ENCODE results near the gene TIMP1. TPM values are rescaled to one million over a fixed set of nuclear protein-coding genes. Genes with fewer than 3 reads are reported as not detected.

TIMP1 gene
- polyA plus RNA-seq, 1 of the 3 experiments (the other 2 are of a cell fraction): 323 TPM

DNA sequence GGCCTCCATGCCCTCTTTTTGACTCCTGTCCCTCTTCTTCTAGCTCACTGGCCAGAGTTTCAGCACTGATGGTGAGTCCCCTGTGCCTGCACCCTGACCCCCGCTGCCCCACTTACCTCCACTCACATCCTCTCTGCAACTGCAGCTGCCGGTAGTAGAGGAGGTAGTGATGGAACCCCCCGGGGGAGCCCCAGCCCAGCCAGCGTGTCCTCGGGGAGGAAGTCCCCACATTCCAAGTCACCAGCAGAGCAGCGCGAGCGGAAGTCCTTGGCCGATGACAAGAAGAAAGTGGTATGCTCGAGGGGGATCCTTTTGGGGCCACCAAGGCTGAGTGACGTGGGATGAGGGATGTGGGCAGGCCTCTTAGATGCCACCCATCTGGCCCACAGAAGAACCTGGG, 15.4 kb upstream of the TIMP1 start:
- H3K4me2 ChIP-seq: no peak overlapping the region
- no peaks in the 10 kb centered on the region for H3F3A ChIP-seq (replicated peaks; ENCODE audit: insufficient read depth)
- WGBS (ENCODE audit: low lambda C conversion rate): 67% methylated on average over 10 of the region's 11 CpGs
- TF ChIP-seq, protein P1, sequence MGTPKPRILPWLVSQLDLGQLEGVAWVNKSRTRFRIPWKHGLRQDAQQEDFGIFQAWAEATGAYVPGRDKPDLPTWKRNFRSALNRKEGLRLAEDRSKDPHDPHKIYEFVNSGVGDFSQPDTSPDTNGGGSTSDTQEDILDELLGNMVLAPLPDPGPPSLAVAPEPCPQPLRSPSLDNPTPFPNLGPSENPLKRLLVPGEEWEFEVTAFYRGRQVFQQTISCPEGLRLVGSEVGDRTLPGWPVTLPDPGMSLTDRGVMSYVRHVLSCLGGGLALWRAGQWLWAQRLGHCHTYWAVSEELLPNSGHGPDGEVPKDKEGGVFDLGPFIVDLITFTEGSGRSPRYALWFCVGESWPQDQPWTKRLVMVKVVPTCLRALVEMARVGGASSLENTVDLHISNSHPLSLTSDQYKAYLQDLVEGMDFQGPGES (IDR thresholded peaks at IDR 0.05; ENCODE audit: low read depth, low read length): no peak
- TF ChIP-seq, protein P2, sequence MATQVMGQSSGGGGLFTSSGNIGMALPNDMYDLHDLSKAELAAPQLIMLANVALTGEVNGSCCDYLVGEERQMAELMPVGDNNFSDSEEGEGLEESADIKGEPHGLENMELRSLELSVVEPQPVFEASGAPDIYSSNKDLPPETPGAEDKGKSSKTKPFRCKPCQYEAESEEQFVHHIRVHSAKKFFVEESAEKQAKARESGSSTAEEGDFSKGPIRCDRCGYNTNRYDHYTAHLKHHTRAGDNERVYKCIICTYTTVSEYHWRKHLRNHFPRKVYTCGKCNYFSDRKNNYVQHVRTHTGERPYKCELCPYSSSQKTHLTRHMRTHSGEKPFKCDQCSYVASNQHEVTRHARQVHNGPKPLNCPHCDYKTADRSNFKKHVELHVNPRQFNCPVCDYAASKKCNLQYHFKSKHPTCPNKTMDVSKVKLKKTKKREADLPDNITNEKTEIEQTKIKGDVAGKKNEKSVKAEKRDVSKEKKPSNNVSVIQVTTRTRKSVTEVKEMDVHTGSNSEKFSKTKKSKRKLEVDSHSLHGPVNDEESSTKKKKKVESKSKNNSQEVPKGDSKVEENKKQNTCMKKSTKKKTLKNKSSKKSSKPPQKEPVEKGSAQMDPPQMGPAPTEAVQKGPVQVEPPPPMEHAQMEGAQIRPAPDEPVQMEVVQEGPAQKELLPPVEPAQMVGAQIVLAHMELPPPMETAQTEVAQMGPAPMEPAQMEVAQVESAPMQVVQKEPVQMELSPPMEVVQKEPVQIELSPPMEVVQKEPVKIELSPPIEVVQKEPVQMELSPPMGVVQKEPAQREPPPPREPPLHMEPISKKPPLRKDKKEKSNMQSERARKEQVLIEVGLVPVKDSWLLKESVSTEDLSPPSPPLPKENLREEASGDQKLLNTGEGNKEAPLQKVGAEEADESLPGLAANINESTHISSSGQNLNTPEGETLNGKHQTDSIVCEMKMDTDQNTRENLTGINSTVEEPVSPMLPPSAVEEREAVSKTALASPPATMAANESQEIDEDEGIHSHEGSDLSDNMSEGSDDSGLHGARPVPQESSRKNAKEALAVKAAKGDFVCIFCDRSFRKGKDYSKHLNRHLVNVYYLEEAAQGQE (IDR thresholded peaks at IDR 0.05; ENCODE audit: low read depth, low read length): no peak
- TF ChIP-seq NFIC (IDR thresholded peaks at IDR 0.05; ENCODE audit: borderline replicate concordance) (no peak), SIN3A (IDR thresholded peaks at IDR 0.05; ENCODE audit: borderline replicate concordance, low read depth, low read length) (no peak), RFX5 (IDR thresholded peaks at IDR 0.05; ENCODE audit: low read length) (no peak), GABPA (IDR thresholded peaks at IDR 0.05; ENCODE audit: low read depth) (no peak), MAX (IDR thresholded peaks at IDR 0.05; ENCODE audit: low read depth) (no peak), POLR2AphosphoS5 (IDR thresholded peaks at IDR 0.05; ENCODE audit: low read depth, low read length) (no peak), RAD21 (IDR thresholded peaks at IDR 0.05; ENCODE audit: low read length) (no peak), SMC3 (IDR thresholded peaks at IDR 0.05; ENCODE audit: low read depth, low read length) (no peak), YY1 (IDR thresholded peaks at IDR 0.05; ENCODE audit: low read depth) (no peak), TAF1 (IDR thresholded peaks at IDR 0.05; ENCODE audit: borderline replicate concordance, low read depth, low read length) (no peak), FOXM1 (IDR thresholded peaks at IDR 0.05; ENCODE audit: low read depth) (no peak), ELF1 (IDR thresholded peaks at IDR 0.05) (no peak)
- TF ChIP-seq, protein P3, sequence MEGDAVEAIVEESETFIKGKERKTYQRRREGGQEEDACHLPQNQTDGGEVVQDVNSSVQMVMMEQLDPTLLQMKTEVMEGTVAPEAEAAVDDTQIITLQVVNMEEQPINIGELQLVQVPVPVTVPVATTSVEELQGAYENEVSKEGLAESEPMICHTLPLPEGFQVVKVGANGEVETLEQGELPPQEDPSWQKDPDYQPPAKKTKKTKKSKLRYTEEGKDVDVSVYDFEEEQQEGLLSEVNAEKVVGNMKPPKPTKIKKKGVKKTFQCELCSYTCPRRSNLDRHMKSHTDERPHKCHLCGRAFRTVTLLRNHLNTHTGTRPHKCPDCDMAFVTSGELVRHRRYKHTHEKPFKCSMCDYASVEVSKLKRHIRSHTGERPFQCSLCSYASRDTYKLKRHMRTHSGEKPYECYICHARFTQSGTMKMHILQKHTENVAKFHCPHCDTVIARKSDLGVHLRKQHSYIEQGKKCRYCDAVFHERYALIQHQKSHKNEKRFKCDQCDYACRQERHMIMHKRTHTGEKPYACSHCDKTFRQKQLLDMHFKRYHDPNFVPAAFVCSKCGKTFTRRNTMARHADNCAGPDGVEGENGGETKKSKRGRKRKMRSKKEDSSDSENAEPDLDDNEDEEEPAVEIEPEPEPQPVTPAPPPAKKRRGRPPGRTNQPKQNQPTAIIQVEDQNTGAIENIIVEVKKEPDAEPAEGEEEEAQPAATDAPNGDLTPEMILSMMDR (IDR thresholded peaks at IDR 0.05): no peak
- TF ChIP-seq, protein P4, sequence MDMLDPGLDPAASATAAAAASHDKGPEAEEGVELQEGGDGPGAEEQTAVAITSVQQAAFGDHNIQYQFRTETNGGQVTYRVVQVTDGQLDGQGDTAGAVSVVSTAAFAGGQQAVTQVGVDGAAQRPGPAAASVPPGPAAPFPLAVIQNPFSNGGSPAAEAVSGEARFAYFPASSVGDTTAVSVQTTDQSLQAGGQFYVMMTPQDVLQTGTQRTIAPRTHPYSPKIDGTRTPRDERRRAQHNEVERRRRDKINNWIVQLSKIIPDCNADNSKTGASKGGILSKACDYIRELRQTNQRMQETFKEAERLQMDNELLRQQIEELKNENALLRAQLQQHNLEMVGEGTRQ (IDR thresholded peaks at IDR 0.05; ENCODE audit: borderline replicate concordance, low read depth, low read length): no peak
- H3K36me3 ChIP-seq (replicated peaks in 1 of 2; ENCODE audit: control insufficient read depth in 1 of 2, insufficient read depth in 2 of 2, low read length in 1 of 2): peaks cover 0 to 36% of the 10 kb centered on the region in 2 experiments
- no peak overlapping the region for H2AFZ ChIP-seq (ENCODE audit: low read depth)
- H4K20me1 ChIP-seq (ENCODE audit: insufficient read depth): no peaks in the 10 kb centered on the region
- no peak for DNase-seq
- H3K27ac ChIP-seq (ENCODE audit: low read depth in 2 of 2, low read length in 1 of 2): no peak overlapping the region
- no peaks in the 10 kb centered on the region for H3K9me3 ChIP-seq
- H3K9ac ChIP-seq: no peak overlapping the region
- peaks cover 0 to 2% of the 10 kb centered on the region in 2 experiments; a peak in 1 of 4 replicates for H3K4me1 ChIP-seq (ENCODE audit: control insufficient read depth in 1 of 2, insufficient read depth in 2 of 2, low read depth in 1 of 2, low read length in 1 of 2)
- H3K79me2 ChIP-seq (ENCODE audit: insufficient read depth): peaks cover 20% of the 10 kb centered on the region
- no peaks in the 10 kb centered on the region for H3K9me2 ChIP-seq
- peaks cover 11% of the 10 kb centered on the region; the same call in 1 of the 2 replicates for H3K27me3 ChIP-seq (ENCODE audit: insufficient read depth)
- POLR2A ChIA-PET: no interaction called here
- no peak overlapping the region for H3K4me3 ChIP-seq (ENCODE audit: low read depth in 2 of 2, low read length in 1 of 2)
- CTCF ChIA-PET: interaction anchor here (1.0 kb wide), 1 partner anchor 78 kb away, joined by 3 read pairs; no protein-coding TSS in a partner anchor
